Left renal cortex interstitium (tissue), 4 donors: Measurements from ENCODE around the gene LOXL3. TPM values are rescaled to one million over a fixed set of nuclear protein-coding genes. Genes with fewer than 3 reads are reported as not detected.
A peak's percentile ranks its signal among the peaks of the same experiment; 100 is the strongest.

ENCODE experiments used
- DNase-seq, 4 donors: peaks; one replicate each; pipeline ENCODE4 v3.0.0-alpha.2; 2013; ENCODE audit warnings: low read depth in 4 of 4, low spot score in 2 of 4, missing footprints in 1 of 4
- polyA plus RNA-seq, 4 donors: library from polyadenylated mRNA; unstranded; fragments of 120-200 nt; gene quantifications; one replicate each; pipeline ENCODE4 v1.2.1, GENCODE V29; 2013; ENCODE audit not compliant: insufficient read length in 4 of 4

The LOXL3 gene
- polyA plus RNA-seq, 4 donors: 9.7 to 12.4 (median 10.7) TPM

DNA sequence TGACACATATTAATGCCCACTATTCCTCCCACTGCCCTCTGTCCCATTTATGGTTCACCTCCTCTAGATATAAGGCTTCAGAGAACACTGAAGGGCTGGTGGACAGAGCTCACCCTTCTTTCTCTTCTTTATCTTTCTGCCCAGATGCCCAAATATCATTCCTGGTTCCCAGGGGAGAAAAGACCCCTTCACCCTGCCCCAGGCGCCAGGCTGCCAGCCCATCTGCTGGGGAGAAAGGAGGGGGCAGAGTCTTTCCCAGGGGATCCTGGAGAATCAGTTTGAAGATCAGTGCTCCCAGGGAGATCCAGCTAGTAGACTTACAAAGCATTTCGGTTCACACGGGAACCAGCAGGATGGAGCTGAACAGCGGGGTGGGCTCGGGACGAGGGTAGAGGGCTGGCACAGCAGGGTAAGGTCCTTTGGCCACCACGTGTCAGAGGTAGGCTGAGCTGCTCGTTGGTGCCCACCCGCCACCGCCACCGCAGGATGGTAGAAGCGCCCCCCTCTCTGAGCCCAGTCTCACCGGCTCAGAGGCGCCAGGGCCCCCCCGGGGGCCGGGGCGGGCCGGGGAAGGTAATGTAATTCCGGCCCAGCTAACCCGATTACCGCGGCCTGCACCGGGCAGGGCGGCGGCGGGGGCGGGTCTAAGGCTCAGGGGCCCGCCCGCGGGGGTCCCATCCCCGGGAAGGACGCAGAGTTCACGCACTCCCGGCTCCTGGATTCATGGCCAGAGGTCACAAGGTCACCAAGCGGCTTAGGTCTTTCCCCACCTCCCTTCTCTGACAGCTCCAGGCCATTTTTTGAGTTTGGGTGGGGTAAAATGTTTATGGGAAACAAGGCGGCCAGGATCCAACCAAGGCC, 40.8 kb downstream of the LOXL3 start:
- DNase-seq: no peak

DNA sequence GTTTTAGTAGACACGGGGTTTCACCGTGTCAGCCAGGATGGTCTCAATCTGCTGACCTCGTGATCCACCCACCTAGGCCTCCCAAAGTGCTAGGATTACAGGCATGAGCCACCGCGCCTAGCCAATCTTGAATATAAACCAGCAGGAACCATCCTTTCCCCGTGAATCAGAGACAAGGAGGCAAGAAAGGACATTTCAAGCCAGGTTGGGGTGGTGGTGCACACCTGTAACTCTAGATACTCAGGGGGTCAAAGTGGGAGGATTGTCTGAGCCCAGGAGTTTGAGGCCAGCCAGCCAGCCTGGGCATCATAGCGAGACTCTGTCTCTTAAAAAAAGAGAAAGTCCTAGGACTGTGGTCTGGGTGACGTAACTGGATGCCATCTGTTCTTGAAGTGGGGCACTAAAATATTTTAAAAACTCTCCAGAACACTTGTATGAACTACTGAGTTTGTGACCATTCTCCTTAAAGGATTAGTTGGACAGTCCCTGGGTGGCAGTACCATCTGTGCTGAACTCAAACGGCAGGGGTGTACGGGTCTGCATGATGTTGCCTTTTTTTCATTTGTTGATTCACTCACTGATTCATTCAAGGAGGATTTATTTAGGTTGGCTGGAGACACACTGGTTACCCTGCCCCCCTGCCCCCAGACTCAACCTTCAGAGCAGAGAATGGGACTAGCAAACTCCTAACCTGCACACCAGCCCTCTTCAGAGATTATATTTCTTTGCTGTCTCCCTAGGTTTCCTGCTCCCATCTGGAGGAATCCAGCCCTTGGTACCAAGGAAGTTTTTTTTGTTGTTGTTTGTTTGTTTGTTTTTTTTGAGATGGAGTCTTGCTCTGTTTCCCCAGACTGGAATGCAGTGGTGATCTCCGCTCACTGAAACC, 42.4 kb downstream of the LOXL3 start:
- no peak for DNase-seq

DNA sequence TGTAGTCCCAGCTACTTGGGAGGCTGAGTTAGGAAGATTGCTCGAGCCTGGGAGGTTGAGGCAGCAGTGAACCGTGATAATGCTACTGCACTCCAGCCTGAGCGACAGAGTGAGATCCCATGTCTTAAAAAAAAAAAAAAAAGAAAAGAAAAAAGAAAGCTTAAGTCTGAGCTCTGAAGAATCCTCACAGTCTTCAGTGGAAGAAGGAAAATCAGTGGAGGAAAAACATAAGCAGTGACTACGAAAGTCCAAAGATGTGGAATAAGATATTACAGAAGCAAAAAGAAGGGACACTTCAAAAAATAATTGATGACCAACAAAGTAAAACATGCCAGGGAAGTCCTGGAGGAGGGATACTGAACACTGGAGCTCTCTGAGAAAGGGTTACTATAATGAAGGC, 43.5 kb downstream of the LOXL3 start:
- no peak for DNase-seq

DNA sequence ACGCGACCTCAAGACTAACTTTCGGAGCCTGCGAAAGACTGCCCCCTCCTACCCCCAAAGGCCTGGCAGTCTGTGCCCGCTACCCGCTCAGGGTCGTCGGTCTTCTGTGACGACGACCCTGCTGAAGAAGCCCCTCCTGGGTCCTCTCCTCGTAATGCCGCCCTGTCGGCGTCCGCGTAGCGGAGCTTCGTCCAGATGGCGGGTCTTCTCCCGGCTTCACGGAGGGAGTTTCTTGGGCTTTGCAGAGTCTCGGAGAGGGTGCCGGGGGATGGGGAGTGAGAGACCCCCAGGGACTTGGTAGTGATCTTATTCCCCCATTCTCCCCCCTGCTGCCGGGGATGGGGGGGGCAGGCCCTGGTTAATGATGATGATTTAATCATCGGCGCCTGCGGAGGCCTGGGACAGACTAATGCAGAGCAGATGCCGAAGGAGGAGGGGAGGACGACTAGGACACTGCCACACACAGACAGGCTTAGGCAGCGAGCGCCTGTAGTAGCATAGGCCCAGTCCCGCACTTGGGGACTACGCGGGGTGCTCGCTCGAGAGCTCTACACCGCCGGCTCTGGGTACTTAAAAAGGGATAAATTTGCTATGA, 45.7 kb downstream of the LOXL3 start:
- no peak for DNase-seq

DNA sequence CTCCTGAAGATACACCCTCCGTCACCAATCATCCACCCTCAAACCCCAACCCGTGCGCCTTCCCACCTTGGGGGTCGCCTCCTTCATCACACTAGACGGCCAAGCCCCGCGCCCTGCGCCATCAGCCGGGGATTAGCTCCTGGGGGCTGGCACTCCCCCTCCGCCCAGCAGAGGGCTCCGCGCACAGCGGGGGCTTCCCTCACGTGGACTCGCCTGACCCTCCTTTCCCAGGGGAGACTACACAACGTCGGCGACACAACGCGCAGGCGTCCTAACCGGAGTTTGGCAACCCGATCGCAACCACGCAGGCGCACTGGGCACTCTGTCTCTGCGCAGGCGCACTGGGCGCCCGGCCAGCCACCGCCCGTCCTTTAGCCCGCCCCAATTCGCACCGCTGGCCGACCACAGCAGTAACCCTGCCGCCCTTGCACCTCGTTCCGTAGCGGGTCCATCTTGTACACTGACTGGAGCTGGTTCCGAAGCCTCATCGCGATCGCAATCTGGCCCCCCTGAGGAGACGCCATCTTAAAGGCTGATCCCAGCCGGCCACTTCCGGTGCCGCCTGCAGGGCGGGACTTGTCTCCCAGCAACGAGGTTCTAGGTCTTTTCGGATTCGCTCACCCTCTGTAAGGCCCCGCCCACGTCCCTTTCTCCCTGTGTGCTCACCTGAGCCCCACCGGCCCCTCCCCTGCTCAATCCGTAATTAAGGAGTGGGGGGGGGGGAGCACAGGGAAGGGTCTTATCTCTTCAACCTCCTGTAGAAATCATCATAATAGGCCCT, 46.4 kb downstream of the LOXL3 start, which contains the start of gene PCGF1:
Gene PCGF1, minus strand, starts transcription at position 551 of the 781 bp plus-strand sequence. Its CDS starts 27 bp downstream, at position 524.
- DNase-seq: peak; percentile 98 to 99 (median 99)

DNA sequence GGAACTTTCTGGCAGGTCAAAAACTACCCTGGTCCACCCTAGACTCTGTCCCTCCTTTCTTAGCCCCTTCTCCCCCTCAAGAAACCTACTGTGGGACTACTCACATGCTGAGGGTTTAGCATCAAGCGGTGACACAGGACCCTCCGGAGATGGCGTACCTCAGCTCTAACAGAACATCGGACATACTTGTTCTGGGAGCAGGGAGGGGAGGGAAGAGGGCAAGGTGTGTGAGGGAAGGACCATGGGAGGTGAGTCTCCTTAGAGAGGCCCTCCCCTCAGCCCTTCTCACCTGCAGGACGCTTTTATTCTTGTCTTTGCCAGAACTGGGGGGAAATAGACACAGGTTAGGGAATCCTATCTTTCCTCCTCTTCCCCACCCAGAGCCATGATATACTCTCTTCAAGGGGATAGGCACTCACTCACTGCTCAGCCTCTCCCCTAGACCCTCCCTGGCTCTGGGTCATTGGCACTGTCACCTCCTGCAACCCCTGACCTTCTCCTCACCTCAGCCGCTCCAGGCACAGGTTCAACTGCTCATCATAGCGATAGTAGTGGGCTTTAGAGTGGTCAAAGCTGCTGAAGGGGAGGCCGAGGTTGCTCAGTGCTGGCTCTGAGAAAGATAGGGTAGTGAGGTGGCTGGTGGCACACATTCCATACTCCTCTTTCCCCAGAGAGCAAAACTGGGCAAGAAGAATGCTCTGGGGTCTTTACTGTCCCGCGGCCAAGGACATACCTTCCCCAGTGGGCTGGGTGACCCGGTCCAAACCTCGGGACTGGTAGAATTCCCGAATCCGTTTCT, 48.1 kb downstream of the LOXL3 start:
- DNase-seq: no peak

DNA sequence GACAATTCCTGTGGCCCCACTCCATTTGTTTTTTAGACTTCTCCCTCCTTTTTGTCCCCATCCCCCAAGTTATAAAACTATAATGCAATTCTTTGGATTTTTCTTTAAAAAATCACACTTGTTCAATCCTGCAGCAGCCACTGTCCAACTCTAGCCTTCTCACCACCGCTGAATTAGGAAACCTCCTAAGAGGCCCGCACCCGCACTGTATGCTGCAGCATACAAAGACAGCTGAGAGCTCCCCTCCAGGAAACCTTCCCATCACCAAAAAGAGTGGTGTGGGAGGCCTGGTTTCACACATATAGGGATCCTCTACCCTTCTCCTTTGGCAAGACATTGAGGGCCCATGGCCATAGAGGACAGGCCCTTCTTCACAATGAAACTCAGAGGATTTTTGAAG, 49.2 kb downstream of the LOXL3 start:
- DNase-seq: no peak

DNA sequence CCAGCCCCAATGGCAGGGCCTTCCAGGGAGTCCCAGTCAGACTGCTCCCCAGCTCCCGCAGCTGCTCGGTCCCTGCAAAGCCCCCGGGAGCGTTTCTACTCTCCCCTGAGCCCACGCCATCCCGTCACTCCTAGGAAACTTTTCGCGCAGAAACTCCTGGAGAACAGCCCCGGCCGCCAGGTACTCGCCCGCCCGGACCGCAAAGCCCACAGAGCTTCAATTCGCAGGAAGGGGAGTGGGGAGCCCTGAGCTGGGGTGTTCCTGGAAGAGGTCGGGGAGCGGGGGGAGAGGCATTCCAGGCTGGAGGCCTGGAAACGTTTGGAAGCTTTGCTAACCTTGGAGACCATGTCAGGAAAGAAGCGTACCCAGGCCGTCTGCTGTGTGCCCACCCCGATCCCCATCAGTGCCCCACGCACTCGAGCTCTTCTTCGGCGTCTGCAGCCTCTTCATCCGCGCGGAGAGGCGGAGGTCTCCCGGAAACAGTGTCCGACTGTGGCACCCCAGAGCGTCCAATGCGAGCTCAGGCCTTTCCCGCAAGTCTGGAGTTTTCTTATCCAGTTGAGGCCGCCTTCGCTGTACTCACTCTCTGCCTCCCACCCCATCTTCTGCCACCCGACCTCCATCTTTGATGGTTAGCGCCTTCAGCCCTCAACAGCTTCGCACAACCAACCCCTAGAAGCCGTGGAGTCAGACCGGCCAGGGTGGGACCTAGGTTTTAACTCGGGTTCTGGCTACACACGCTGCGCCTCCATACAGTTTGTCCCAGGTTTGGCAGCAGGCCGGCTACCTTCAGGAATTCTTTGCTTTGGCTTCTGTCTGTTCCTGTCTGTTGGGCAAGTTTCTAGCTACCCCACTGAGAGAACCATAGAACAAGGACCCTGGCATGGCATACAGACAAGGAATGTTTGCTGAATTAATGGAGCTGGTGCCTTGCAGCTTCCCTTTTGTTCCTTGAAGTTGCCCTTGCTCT, 50.0 kb downstream of the LOXL3 start:
- no peak for DNase-seq

DNA sequence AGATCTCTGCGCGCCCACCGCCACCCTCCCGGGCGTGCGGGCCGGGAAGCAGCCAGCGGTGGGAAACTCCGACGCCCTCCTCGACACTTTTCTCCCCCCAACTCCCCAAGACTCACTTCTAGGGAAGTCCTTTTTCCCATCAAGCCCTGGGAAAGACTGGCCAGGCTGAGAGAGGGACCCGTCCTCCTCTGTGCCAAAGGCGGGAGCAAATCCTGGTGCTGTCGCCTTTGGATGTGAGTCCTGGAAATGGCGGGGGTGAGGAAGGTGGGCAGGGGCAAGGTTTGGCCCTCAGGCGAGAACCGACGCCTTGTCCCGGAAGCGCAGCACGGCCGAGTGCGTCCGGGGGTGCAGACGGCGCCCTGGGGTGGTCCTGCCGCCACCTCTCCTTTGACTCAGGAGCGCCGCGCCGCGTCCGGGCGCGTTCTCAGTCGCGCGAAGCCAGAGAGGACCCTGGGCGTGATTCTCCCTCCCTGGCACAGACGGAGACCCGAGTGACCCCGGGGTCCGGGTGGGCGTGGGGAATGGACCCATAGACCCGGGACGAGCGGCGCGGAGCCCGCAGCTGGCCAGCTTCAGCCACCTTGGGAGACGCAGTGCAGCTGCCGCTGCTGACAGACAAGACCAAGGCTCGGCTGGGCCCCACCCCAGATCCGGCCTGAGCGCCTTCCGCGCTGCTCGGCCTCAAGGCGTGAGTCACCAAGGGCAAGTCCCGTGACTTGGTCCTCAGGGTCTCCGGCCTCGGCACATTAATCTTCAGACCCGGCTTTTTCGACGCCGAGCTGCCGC, 50.8 kb downstream of the LOXL3 start:
- no peak for DNase-seq

DNA sequence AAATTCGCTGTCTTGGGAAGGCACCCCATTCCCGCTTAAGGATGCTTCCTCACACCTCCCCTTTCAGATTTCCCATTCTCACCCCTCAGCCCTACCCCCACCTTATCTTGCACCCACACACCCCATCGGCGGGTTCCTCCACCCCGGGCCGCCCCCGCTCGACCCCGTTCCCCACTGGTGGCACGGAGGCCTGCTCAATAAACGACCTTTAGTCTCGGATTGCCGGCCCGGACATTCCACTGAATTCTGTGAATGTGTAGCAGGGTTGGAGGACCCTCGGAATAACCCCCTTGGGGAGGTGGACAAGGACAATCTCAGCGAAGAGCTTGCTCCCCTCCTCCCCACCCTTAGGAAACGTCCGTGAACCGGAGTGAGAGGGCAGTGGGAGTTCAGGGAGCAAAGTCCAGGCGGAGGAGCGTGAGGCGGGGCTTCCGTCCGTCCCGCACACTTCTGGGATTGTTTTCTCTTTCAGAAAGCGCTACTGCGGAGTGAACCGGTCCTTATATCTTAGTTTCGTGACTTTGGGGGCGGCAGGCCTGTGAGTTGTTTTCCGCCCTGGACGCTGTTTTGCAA, 51.5 kb downstream of the LOXL3 start:
- DNase-seq: no peak

DNA sequence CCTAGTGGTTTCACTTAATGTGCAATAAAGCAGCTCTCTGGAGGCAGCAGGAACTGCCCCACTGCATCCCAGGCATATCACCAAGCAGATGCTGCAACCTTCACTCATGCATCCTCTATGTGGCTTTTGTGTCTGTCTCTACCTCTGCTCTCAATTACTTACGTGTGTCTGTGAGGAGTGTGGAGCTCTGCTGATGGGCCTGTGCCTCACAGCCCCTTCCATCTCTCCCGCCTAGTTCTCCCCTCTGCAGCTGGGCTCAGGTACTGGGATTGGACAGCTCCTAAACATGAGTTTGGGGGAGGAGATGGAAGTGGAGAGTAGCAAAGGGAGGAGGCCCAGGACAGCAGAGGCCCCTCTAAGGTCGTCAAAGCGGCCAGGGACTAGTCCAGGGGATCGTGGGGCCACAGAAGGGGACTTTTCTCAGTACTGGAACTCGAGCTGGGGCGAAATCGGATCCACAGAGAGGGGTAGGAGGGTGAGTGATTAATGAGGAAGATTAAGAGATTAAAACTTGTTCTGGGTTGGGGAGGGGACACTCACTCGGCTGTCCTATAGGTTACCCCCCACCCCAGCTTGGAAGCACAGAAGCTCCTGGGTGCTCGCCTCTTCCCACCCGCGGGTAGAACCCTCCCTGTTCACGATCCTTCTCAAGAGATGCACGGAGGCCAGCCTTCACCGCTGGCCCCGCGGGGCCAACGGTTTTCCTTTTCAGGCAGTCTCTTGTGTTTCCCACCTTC, 52.2 kb downstream of the LOXL3 start:
- DNase-seq: no peak

DNA sequence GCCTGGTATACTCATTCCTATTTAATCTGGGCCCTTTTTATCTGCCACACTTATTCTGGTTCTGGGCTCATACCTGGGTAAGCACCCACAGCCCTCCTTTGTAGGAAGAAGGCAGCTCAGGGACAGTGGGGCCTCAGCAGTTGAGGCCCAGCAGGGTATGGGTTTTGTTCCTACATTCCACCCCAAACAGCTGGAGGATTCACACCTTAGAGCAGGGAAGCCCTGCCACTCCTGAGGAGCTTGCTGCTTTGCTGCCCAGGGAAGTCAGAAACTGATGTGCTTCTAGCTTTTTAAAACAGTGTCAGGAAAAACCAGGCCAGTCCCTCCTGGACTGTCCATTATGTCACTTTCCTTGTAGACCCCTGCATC, 53.2 kb downstream of the LOXL3 start:
- no peak for DNase-seq

DNA sequence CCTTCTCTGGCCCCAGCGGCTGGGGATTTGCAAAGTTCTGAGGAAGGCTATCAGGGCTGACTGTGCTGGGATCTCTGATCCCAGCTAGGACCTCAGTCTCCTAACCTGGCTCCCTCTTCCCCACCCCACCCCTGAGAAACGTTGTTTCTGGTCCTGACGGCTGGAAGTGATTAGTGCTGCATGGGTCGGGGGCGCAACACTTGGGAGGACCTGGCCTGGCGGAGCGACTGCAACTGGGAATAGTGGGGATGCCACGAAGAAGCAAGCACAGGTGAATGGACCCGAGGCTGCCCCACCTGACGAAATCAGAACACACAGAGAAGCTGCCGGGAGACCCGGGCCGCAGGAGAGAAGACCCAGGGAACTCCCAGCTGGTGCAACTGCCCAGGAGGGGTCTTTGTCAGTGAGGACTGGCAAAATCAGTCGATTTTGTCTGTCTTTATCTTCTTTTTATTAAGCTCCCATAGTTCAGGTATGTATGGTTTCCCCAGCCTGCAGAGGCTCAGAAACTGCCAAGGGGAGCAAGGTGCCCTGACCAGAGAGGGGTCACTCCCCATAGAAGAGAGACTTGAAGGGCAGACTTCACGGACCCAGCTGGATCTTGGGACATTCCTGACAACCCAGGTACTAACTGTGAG, 53.7 kb downstream of the LOXL3 start:
- DNase-seq: no peak

DNA sequence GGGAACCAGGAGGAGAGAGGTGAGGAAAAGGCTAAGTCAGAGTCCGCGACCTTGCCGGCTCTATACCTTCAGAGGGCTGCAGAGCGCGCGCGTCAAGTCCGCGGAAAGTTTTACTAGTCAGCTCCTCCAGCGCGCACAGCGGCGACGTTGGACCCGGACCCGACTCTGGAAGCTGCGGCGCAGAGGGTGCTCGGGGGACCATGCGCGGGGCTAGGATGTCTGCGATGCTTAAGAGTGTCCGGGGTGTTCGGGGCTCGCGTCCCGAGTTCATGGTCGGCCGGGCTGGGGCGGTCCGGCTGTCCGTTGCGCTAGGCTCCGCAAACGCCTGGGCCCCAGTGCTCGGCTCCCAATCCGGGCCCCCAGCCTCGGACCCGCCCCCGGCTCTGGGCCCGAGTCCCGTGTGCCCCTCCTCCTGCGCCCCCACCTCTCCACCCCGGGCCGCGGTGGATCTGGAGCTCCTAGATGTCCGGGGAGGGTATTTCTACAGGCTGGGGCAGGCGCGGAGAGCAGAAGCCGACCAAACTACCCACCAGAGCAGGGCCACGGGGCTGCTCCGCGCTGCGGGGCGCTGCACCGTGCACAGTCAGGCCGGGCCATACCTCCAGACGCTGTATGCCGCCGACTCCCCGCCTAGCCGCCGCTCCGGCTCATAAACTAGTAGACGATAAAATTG, 54.3 kb downstream of the LOXL3 start, which contains the start of gene LBX2:
Gene LBX2, minus strand, starts transcription at position 337 of the 673 bp plus-strand sequence. Its CDS starts 66 bp downstream, at position 271.
- DNase-seq: no peak

DNA sequence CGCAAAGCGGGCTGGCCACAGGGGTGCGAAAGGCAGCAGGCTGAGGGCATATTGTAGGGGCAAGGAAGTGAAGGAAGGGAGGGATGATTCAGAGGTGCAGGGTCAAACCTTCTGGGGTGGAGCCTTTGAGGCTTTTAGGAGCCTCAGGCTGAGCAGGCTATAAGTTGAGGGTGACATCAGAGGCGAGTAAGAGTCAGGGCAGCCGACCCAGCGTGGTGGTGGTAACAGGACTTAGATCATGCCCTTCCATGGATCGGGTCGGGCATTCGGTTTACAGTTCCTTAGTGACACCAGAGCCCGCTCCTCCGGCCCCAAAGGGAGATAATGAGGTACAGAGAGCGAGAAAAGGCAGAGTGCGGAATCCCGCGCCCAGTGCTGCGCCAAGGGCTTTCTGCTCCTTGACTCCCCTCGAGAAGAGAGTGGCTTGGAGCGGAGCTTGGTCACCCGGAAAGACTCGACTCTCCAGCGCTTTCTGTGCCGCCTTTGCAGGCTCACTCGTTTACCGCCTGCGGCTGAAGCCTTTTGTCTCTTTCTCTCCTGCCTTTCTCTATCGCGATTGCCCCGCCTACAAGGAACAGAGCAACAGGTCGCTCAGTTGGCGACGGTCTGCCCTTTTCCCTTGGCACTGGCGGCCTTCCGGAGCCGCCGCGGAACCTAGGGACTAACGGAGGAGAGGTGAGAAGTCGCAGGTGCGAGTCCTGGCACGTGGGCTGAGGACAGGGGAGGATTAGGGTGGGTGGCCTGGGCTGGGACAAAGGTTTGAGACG, 55.1 kb downstream of the LOXL3 start:
- DNase-seq: no peak
